Activated CD4-positive, alpha-beta T cell treated with anti-CD3 and anti-CD28 coated beads for 36 hours (primary cell): ENCODE measurements around the gene CEP170. TPM values are rescaled to one million over a fixed set of nuclear protein-coding genes. Genes with fewer than 3 reads are reported as not detected.
A peak's percentile ranks its signal among the peaks of the same experiment; 100 is the strongest.
"Not testable (repeated sequence)": the region's sequence is repeated elsewhere in the genome, so short reads cannot be mapped to it uniquely, and the experiment has no call there.

Experiments used
- ATAC-seq: fragments of 200-7000 bp; cut with Tn5 transposase; one replicate; pipeline ENCODE4 v1.10.0; 2021; ENCODE audit warnings: mild to moderate bottlenecking, moderate library complexity
- CTCF ChIA-PET: fragments of 350-600 bp; sonication (Branson Sonifier 250); formaldehyde crosslinking; loops from one replicate; lab custom pipeline; 2021; ENCODE audit warnings: antibody characterized with exemption; lab: Charles Lee
- POLR2A ChIA-PET: fragments of 350-600 bp; sonication (Branson Sonifier 250); formaldehyde crosslinking; loops from one replicate; lab custom pipeline; 2021; ENCODE audit warnings: antibody characterized with exemption, inconsistent platforms; lab: Charles Lee
- DNase-seq: peaks from one replicate; pipeline ENCODE4 v3.0.0-alpha.2; 2020
- H3K27ac Mint-ChIP-seq: one replicate; pipeline ENCODE4 v1.8.0; 2021; ENCODE audit warnings: mixed read lengths
- H3K27me3 Mint-ChIP-seq: one replicate; pipeline ENCODE4 v1.8.0; 2021; ENCODE audit warnings: mixed read lengths
- H3K36me3 Mint-ChIP-seq: one replicate; pipeline ENCODE4 v1.8.0; 2021; ENCODE audit warnings: low read depth, mixed read lengths
- H3K4me1 Mint-ChIP-seq: one replicate; pipeline ENCODE4 v1.8.0; 2021; ENCODE audit warnings: mixed read lengths
- H3K4me3 Mint-ChIP-seq: one replicate; pipeline ENCODE4 v1.8.0; 2021; ENCODE audit warnings: mild to moderate bottlenecking, moderate library complexity, mixed read lengths
- H3K9me3 Mint-ChIP-seq: one replicate; pipeline ENCODE4 v1.8.0; 2021; ENCODE audit warnings: low read depth, mixed read lengths
- intact Hi-C, 2 experiments: fragments of 100-400 bp; cut with DNase I in 1 of 2; cut with micrococcal nuclease in 1 of 2; formaldehyde crosslinking; loops; one replicate each; pipeline versions ENCODE4 v1.14.2 to v1.15.1; 2022 to 2024; cut with DNase I, micrococcal nuclease
- total RNA-seq, 2 experiments: library from RNA; stranded (reverse); gene quantifications; one replicate each; pipeline ENCODE4 v1.2.3, GENCODE V29; 2021

Gene CEP170
- total RNA-seq, 2 experiments from 2014 or later, result 54.5 to 56.7 TPM

DNA sequence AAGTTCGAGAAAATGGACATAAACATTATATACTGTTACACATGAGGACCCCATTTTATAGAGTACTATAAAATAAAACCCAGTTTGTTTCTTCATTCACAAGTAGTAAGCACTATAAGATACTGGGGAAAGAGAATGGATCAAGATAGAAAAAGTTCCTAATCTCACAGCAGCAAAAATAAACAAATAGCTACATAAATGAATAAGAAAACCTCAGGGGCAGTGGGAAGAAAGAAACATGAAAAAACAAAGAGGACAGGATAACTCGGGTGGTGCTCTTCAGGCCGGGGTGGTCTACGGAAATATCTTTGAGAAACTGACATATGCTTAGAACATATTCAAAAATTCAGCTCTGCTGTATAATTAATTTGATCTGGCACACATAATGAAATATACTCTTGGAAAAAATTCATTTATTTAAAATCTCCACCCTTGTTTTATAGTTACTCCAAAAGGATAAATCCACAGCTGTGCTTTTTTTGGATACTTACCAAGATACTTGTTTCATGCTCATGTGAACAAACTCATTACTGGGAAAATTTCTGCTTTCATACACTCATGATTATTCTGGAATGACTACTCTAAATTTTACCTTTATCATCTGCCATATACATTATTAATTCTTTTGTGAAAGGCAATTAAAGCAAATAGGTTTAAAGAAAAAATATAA lies 20.0 kb downstream of the CEP170 start:
- POLR2A ChIA-PET, result no interaction called here
- H3K9me3 Mint-ChIP-seq, result peaks cover 19% of the 10 kb centered on the region

DNA sequence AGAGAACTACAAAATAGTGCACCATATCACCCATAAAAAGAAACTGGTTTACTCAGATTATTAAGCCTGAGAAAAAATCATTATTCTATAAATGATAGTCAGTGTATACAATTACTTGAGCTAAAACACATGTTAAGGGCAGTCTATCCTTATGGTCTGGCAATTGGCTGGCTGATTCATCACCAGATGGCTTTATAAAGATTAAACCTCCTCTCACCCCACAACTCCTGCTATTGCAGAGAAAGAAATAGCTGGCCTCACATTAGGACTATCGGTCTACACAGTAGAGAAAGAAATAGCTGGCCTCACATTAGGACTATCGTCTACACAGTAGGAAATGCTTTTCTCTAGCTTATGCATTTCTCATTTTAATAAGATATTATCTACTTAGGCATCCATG lies 21.2 kb downstream of the CEP170 start:
- ATAC-seq (no peak), DNase-seq (no peak)
- intact Hi-C loops, result no loop called here
- Mint-ChIP-seq H3K9me3 (peaks cover 24% of the 10 kb centered on the region), H3K27ac (no peak overlapping the region), H3K4me3 (no peak overlapping the region), H3K4me1 (peaks cover 13% of the 10 kb centered on the region), H3K36me3 (peaks cover 56% of the 10 kb centered on the region), H3K27me3 (no peaks in the 10 kb centered on the region)
- POLR2A ChIA-PET, result no interaction called here
- CTCF ChIA-PET, result no interaction called here

More for the DNA sequence above, 20.0 kb downstream of the CEP170 start:
- CTCF ChIA-PET, result interaction anchor here (1.0 kb wide), 1 partner anchor 12 kb away, joined by 5 read pairs; no protein-coding TSS in a partner anchor
- DNase-seq (no peak), ATAC-seq (no peak)
- Mint-ChIP-seq H3K27me3 (no peaks in the 10 kb centered on the region), H3K27ac (no peak overlapping the region), H3K4me3 (no peak overlapping the region), H3K36me3 (peaks cover 51% of the 10 kb centered on the region), H3K4me1 (peaks cover 12% of the 10 kb centered on the region)
- intact Hi-C loops, result no loop called here

DNA sequence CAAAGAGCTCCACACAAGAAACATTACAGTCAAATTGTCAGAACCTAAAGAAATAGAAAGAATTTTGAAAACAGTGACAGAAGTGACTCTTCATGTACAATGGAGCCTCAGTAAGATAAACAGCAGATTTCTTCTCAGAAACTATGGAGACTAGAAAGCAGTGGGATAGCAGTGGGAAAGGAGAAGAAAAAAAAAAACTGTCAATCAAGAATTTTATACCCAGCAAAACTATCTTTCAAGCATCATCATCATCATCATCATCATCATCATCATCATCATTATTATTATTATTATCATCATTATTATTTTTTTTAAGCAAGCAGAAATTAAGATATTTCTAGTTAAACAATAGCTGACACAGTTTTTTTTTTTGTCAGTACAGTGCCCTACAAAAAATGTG lies 24.2 kb downstream of the CEP170 start:
- H3K9me3 Mint-ChIP-seq, result peaks cover 24% of the 10 kb centered on the region
- intact Hi-C loops, result no loop called here
- POLR2A ChIA-PET, result no interaction called here
- no peak overlapping the region for H3K27ac Mint-ChIP-seq
- CTCF ChIA-PET, result interaction anchor here (0.8 to 1.4 kb wide), 2 partner anchors 20 to 24 kb away, joined by 3 to 8 read pairs; no protein-coding TSS in a partner anchor
- peaks cover 45% of the 10 kb centered on the region for H3K36me3 Mint-ChIP-seq
- ATAC-seq, result no peak
- no peak for DNase-seq
- H3K27me3 Mint-ChIP-seq, result no peaks in the 10 kb centered on the region
- no peak overlapping the region for H3K4me3 Mint-ChIP-seq
- peaks cover 8% of the 10 kb centered on the region for H3K4me1 Mint-ChIP-seq

DNA sequence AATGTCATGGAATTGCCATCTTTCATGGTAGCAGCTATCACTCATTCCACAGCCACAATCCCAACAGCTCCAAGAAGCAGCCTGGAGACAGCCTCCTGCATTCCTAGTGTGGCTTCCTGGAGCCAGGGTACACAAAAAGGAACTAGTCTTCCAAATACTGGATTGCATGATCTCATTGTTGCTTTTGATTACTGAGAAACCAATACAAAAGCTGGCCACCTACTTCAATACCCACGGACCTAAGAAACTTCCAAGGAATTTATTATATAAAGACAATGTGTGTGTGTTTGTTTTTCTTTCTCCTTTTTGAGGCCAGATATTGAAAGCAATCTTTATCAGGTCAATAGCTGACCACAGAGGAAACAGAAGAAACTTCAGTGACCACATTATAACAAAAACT lies 25.6 kb downstream of the CEP170 start:
- Mint-ChIP-seq H3K27ac (no peak overlapping the region), H3K36me3 (peaks cover 41% of the 10 kb centered on the region), H3K4me1 (peaks cover 7% of the 10 kb centered on the region), H3K9me3 (peaks cover 24% of the 10 kb centered on the region), H3K27me3 (no peaks in the 10 kb centered on the region), H3K4me3 (no peak overlapping the region)
- CTCF ChIA-PET, result no interaction called here
- intact Hi-C loops, result no loop called here
- DNase-seq (no peak), ATAC-seq (no peak)
- POLR2A ChIA-PET, result no interaction called here

DNA sequence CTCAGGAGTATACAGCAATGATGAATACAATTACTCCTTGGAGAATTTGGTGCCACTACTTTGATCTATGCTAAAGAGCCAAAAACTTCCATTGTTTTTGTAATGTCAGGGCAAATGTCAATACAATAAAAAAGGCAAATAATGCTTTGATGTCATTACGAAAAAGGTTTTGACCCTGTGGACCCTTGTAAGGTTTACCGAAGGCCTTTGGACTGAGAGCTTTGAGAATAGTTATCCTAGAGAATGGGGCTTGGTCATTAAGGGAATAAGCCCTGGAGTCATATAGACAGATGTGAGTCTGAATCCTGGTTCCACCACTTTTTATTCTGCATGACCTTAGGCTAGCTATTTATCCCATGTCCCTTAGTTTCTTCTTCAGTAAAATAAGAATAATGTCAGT lies 27.5 kb downstream of the CEP170 start:
- no peak overlapping the region for H3K27ac Mint-ChIP-seq
- ATAC-seq (no peak), DNase-seq (no peak)
- peaks cover 20% of the 10 kb centered on the region for H3K9me3 Mint-ChIP-seq
- no peak overlapping the region for H3K4me3 Mint-ChIP-seq
- H3K27me3 Mint-ChIP-seq, result no peaks in the 10 kb centered on the region
- intact Hi-C loops, result no loop called here
- peaks cover 7% of the 10 kb centered on the region for H3K4me1 Mint-ChIP-seq
- POLR2A ChIA-PET, result no interaction called here
- CTCF ChIA-PET, result no interaction called here
- peaks cover 46% of the 10 kb centered on the region for H3K36me3 Mint-ChIP-seq

DNA sequence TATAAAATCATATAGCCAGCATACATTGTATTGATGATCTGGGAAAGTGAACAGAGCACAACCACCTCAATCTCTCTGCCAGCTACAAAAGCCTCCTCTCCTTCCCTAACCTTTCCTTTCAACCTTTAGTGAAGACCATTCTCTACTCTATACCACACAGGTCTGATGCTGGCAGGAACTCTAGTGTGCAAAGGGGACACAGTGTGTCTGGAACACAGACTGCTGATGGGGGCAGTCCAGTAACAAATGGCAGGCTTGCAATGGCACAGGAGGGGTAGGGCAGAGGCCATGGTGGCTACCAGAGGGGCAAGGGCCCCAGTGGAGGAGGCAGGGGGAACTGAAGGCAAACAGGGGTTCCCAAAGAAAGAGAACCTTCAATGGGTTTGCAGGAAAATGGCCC lies 37.0 kb downstream of the CEP170 start:
- H3K9me3 Mint-ChIP-seq, result no peaks in the 10 kb centered on the region
- H3K27me3 Mint-ChIP-seq, result no peaks in the 10 kb centered on the region
- intact Hi-C loops, result no loop called here
- H3K36me3 Mint-ChIP-seq, result peaks cover 51% of the 10 kb centered on the region
- ATAC-seq (no peak), DNase-seq (no peak)
- POLR2A ChIA-PET, result no interaction called here
- no peaks in the 10 kb centered on the region for H3K4me1 Mint-ChIP-seq
- H3K4me3 Mint-ChIP-seq, result no peak overlapping the region
- CTCF ChIA-PET, result no interaction called here
- no peak overlapping the region for H3K27ac Mint-ChIP-seq

DNA sequence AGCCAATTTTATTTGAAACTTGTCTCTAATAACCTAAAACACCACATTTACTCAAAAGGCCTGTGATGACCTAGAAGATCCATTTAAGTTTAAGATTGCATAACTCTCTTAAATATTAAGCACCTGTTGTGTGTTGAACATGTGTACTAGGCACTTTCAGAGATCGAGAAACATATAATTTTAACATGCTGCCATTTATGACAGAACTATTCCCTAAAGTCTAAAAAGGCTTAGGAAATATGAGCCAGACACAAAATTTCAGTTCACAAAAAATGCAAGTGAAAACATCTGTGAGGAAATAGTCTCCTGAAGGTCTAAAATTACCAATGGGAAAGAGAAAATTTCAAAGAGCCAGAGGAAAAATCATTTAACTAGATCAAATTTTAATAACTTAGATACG lies 37.7 kb downstream of the CEP170 start:
- Mint-ChIP-seq H3K27ac (no peak overlapping the region), H3K27me3 (no peaks in the 10 kb centered on the region), H3K4me1 (no peaks in the 10 kb centered on the region), H3K9me3 (no peaks in the 10 kb centered on the region), H3K36me3 (peaks cover 47% of the 10 kb centered on the region), H3K4me3 (no peak overlapping the region)
- CTCF ChIA-PET, result no interaction called here
- DNase-seq (no peak), ATAC-seq (no peak)
- POLR2A ChIA-PET, result no interaction called here
- intact Hi-C loops, result no loop called here

DNA sequence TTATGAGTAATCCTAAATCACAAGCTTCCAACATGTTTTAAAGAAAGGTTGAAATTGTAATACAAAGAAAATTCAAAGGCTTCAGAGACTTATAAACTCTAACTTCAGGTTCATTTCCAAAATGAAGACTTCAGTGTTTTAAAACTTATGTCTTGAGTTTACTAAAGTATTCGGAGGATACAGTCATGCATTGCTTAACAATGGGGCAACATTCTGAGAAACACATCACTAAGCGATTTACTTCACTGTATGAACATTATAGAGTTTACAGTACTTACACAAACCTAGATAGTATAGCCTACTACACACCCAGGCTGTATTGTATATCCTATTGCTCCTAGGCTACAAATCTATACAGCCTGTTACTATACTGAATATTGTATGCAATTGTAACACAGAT lies 38.3 kb downstream of the CEP170 start:
- Mint-ChIP-seq H3K27ac (no peak overlapping the region), H3K36me3 (peaks cover 48% of the 10 kb centered on the region), H3K27me3 (no peaks in the 10 kb centered on the region), H3K9me3 (no peaks in the 10 kb centered on the region), H3K4me3 (no peak overlapping the region), H3K4me1 (no peaks in the 10 kb centered on the region)
- ATAC-seq, result no peak
- intact Hi-C loops, result no loop called here
- no peak for DNase-seq
- ChIA-PET POLR2A (no interaction called here), CTCF (no interaction called here)

DNA sequence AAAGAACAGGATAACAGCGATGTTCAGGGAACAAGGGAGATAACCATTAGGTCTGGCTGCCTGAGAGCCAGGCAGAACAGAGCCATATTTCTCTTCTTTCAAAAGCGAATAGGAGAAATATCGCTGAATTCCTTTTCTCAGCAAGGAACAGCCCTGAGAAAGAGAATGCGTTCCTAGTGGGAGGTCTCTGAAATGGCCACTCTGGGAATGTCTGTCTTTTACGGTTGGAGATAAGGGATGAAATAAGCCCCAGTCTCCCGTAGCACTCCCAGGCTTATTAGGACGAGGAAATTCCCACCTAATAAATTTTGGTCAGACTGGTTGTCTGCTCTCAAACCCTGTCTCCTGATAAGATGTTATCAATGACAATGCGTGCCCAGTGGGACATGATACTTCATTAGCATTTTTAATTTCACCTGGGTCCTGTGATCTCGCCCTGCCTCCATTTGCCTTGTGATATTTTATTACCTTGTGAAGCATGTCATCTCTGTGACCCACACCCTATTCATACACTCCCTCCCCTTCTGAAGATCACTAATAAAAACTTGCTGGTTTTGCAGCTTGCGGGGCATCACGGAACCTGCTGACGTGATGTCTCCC lies 39.7 kb downstream of the CEP170 start:
- POLR2A ChIA-PET, H3K27ac Mint-ChIP-seq, ATAC-seq, H3K4me3 Mint-ChIP-seq, DNase-seq, intact Hi-C loops, H3K4me1 Mint-ChIP-seq, CTCF ChIA-PET, H3K9me3 Mint-ChIP-seq, H3K27me3 Mint-ChIP-seq: not testable (repeated sequence)
- H3K36me3 Mint-ChIP-seq, result peaks cover 35% of the 10 kb centered on the region

DNA sequence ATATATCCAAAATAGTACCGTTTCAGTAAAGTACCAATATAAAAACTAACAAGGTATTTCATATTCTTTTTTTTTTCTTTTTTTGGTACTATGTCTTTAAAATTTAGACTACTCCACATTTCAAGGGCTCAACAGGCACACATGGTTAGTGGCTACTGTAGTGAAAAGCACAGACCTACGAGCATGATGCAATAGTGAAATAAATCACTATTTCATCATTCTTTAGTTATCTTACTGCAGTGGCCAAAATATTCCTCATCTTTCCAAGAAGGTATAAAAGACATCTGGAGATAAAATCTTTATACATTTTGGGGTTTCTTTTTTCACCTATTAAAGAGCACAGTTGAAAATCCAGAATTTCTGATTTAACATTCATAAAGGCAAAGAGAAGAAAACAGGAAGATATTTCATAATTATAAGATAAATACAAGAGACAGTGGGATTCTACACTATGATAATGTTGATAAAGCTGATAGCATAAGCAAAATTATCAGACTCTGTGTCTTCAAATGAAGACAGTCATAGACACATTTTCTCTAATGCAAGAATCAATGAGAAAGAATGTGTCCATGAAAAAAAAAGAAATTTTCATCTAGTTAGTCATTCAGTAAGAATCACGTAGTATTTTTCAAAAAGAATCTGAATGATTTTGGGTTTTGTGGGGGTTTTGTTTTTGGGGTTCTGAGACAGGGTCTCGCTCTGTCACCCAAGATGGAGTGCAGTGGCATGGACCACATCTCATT lies 41.9 kb downstream of the CEP170 start:
- no peak overlapping the region for H3K4me3 Mint-ChIP-seq
- peaks cover 29% of the 10 kb centered on the region for H3K36me3 Mint-ChIP-seq
- no peak for DNase-seq
- H3K27ac Mint-ChIP-seq, result peak overlapping the region; percentile 58
- POLR2A ChIA-PET, result no interaction called here
- intact Hi-C loops, result no loop called here
- CTCF ChIA-PET, result no interaction called here
- ATAC-seq, result no peak
- H3K27me3 Mint-ChIP-seq, result no peaks in the 10 kb centered on the region
- no peaks in the 10 kb centered on the region for H3K4me1 Mint-ChIP-seq
- no peaks in the 10 kb centered on the region for H3K9me3 Mint-ChIP-seq

DNA sequence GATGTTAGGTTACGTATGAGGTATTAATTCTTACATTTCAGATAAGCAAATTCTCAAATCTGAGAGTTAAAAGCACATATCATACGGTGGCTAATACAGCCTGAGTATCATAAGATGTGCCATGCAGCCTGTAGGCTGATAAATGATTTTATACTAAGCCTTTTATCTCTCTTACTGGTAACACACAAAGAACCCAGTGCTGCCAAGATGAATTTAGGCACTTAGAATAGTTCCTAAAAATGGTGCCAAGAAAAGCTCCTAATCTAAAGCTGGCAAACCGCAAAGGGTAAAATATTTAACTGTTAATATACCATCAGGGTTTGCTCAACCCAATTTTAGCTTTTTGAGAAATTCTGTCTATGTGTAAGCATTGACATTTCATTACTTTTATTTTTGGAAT lies 43.1 kb downstream of the CEP170 start:
- DNase-seq, POLR2A ChIA-PET, H3K4me3 Mint-ChIP-seq, H3K4me1 Mint-ChIP-seq, H3K9me3 Mint-ChIP-seq, CTCF ChIA-PET, ATAC-seq, intact Hi-C loops, H3K27me3 Mint-ChIP-seq, H3K27ac Mint-ChIP-seq: not testable (repeated sequence)
- peaks cover 21% of the 10 kb centered on the region for H3K36me3 Mint-ChIP-seq

DNA sequence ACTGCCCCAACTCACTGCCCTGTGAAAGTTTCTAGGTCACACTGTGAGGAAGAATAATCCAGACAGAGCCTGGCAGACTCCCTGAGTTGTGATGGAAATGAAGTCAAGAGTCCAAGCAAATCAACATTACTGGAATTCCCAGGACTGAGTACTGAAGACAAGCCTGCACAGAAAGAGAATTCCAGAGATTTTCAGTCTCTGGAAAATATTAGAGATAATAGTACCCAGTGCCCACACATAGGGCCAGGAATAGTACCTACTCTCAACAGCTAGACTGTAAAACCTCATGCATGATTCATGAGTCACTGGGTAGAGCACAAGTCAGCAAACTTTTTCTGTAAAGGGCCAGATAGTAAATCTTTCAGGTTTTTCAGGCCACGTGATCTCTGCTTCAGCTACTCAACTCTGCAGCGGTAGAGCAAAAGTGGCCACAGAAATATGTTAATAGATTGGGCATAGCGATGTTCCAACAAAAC lies 50.0 kb downstream of the CEP170 start:
- H3K27ac Mint-ChIP-seq, H3K4me3 Mint-ChIP-seq, intact Hi-C loops, POLR2A ChIA-PET, DNase-seq, ATAC-seq, H3K27me3 Mint-ChIP-seq, H3K4me1 Mint-ChIP-seq, H3K9me3 Mint-ChIP-seq, CTCF ChIA-PET: not testable (repeated sequence)
- H3K36me3 Mint-ChIP-seq, result peaks cover 17% of the 10 kb centered on the region
